ENCODE results near the gene HMGCL. TPM values are rescaled to one million over a fixed set of nuclear protein-coding genes. Genes with fewer than 3 reads are reported as not detected.

The HMGCL gene
- total RNA-seq, 1 donor from 2014 or later, result 25.3 TPM

- intact Hi-C loops (cut with DNase I), result no loop called here
- TF ChIP-seq CTCF (IDR thresholded peaks at IDR 0.05) (no peak), POLR2A (IDR thresholded peaks at IDR 0.05) (peak in 1 of 2 donors; percentile 83), POLR2AphosphoS5 (IDR thresholded peaks at IDR 0.05; ENCODE audit: insufficient read depth in 1 of 2, low read depth in 1 of 2) (peak in 1 of 2 donors; percentile 53)
- H3K9me3 ChIP-seq, result no peaks in the 10 kb centered on the region
- peaks cover 30% of the 10 kb centered on the region for H3K4me1 ChIP-seq
- H3K4me3 ChIP-seq, result peak within 1 kb of the TSS; percentile 95 to 96
- peaks cover 0 to 11% of the 10 kb centered on the region in 2 donors for H3K36me3 ChIP-seq
- no peaks in the 10 kb centered on the region for H3K27me3 ChIP-seq
- DNase-seq (ENCODE audit: extremely low spot score in 2 of 2), result no peak
- H3K27ac ChIP-seq, result peak within 1 kb of the TSS; percentile 81
Measured at GRCh38 chr1:23777979-23778814, 47.0 kb downstream of the HMGCL start, which contains the start of gene PITHD1. Gene PITHD1, plus strand, starts transcription at chr1:23778418. Its CDS starts 98 bp downstream, at chr1:23778516.

GRCh38 chr1:23776217-23776616 is 49.0 kb downstream of the HMGCL start:
- TF ChIP-seq POLR2A (IDR thresholded peaks at IDR 0.05), result no peak
- no peak for TF ChIP-seq CTCF (IDR thresholded peaks at IDR 0.05)
- no peak for TF ChIP-seq POLR2AphosphoS5 (IDR thresholded peaks at IDR 0.05; ENCODE audit: insufficient read depth in 1 of 2, low read depth in 1 of 2)
- intact Hi-C loops (cut with DNase I), result no loop called here
- H3K4me3 ChIP-seq, result no peak overlapping the region
- peaks cover 0 to 7% of the 10 kb centered on the region in 2 donors for H3K36me3 ChIP-seq
- H3K4me1 ChIP-seq, result peaks cover 30% of the 10 kb centered on the region
- DNase-seq (ENCODE audit: extremely low spot score in 2 of 2), result no peak
- H3K9me3 ChIP-seq, result no peaks in the 10 kb centered on the region
- H3K27ac ChIP-seq, result no peak overlapping the region
- H3K27me3 ChIP-seq, result no peaks in the 10 kb centered on the region

- Histone ChIP-seq H3K36me3 (no peaks in the 10 kb centered on the region), H3K4me3 (no peak overlapping the region), H3K9me3 (no peaks in the 10 kb centered on the region), H3K27me3 (no peaks in the 10 kb centered on the region), H3K27ac (no peak overlapping the region), H3K4me1 (peaks cover 15% of the 10 kb centered on the region)
- DNase-seq (ENCODE audit: extremely low spot score in 2 of 2), result no peak
- no peak for TF ChIP-seq POLR2A (IDR thresholded peaks at IDR 0.05)
- no peak for TF ChIP-seq POLR2AphosphoS5 (IDR thresholded peaks at IDR 0.05; ENCODE audit: insufficient read depth in 1 of 2, low read depth in 1 of 2)
- TF ChIP-seq CTCF (IDR thresholded peaks at IDR 0.05), result no peak
- intact Hi-C loops (cut with DNase I), result no loop called here
Measured at GRCh38 chr1:23774174-23774880, 50.9 kb downstream of the HMGCL start.

GRCh38 chr1:23772854-23773242 is 52.4 kb downstream of the HMGCL start:
- intact Hi-C loops (cut with DNase I), result no loop called here
- no peaks in the 10 kb centered on the region for H3K36me3 ChIP-seq
- H3K27me3 ChIP-seq, result no peaks in the 10 kb centered on the region
- peaks cover 8% of the 10 kb centered on the region for H3K4me1 ChIP-seq
- H3K9me3 ChIP-seq, result no peaks in the 10 kb centered on the region
- DNase-seq (ENCODE audit: extremely low spot score in 2 of 2), result no peak
- TF ChIP-seq CTCF (IDR thresholded peaks at IDR 0.05), result no peak
- TF ChIP-seq POLR2AphosphoS5 (IDR thresholded peaks at IDR 0.05; ENCODE audit: insufficient read depth in 1 of 2, low read depth in 1 of 2), result no peak
- TF ChIP-seq POLR2A (IDR thresholded peaks at IDR 0.05), result no peak
- no peak overlapping the region for H3K4me3 ChIP-seq
- H3K27ac ChIP-seq, result no peak overlapping the region
